NCI-H2107 treated with DMSO at 0.1 percent for 48 hours (cell line): ENCODE measurements around the gene PURA.

Experiments used
- DNase-seq: peaks from one replicate; lab custom pipeline; 2025; ENCODE audit not compliant: unreplicated experiment; lab: John Stamatoyannopoulos, UW

The PURA gene

GRCh38 chr5:140109759-140110645, 3.9 kb upstream of the PURA start:
- no peak for DNase-seq

- no peak for DNase-seq
These were observed 3.3 kb upstream of the PURA start for GRCh38 chr5:140110646-140110957.

- no peak for DNase-seq
These were observed 2.7 kb upstream of the PURA start for GRCh38 chr5:140111011-140111858.

GRCh38 chr5:140111859-140112551, 1.9 kb upstream of the PURA start:
- DNase-seq: no peak

- no peak for DNase-seq
These were observed 1.2 kb upstream of the PURA start for GRCh38 chr5:140112685-140113179.

GRCh38 chr5:140113180-140113698, 670 bp upstream of the PURA start:
- no peak for DNase-seq

GRCh38 chr5:140114341-140115185, 654 bp downstream of the PURA start:
- no peak for DNase-seq

GRCh38 chr5:140115186-140115500, 1.2 kb downstream of the PURA start:
- DNase-seq: no peak

GRCh38 chr5:140116716-140117115, 2.8 kb downstream of the PURA start:
- DNase-seq: no peak

- DNase-seq: no peak
These were observed 3.6 kb downstream of the PURA start for GRCh38 chr5:140117523-140117922.

- no peak for DNase-seq
These were observed 4.5 kb downstream of the PURA start for GRCh38 chr5:140118302-140118936.

- DNase-seq: no peak
These were observed 11.7 kb downstream of the PURA start, which contains the start of gene IGIP for GRCh38 chr5:140125637-140126036. Gene IGIP, plus strand, starts transcription at chr5:140125937. Its CDS starts 2,540 bp downstream, at chr5:140128477.

- no peak for DNase-seq
These were observed 12.6 kb downstream of the PURA start for GRCh38 chr5:140126315-140127012.

- DNase-seq: no peak
These were observed 14.5 kb downstream of the PURA start for GRCh38 chr5:140128376-140128775.

GRCh38 chr5:140130949-140131733, 17.2 kb downstream of the PURA start:
- no peak for DNase-seq

- no peak for DNase-seq
These were observed 18.1 kb downstream of the PURA start for GRCh38 chr5:140131967-140132409.

- DNase-seq: no peak
These were observed 19.7 kb downstream of the PURA start for GRCh38 chr5:140133514-140134167.
